Measurements from ENCODE around the gene PDK4.

DNA sequence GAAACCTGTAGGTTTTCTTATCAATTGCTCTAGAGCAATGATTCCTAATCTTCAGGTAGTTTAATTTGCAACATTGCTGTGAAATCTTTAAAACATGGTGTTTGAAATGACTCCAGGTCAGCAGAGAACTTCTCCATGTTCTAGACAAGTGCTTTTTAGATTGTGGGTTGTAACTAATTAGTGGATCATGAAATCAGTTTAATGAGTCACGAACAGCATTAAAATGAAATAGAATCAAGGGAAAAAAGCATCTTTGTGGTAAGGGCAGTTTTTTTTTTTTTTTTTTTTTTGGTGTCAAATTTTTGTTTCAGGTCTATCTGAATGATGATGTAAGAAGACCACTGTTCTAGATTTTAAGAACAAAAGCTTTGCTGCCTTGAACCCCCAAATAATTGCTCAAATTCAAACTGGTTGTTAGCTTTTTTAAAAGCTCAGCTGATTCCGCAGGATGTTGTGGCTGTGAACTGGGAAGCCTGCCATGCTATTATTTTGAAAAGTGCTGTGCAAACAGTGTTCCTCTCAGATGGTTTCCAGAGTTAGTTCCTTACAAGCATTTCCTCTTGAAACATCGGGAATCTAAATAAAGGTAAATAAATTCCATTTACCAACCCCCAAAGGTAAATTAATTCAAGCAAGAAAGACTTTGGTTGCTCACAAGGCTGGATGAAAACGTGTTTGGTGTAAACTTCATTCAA lies 13.1 kb upstream of the PDK4 start:
- TF ChIP-seq, protein P1, sequence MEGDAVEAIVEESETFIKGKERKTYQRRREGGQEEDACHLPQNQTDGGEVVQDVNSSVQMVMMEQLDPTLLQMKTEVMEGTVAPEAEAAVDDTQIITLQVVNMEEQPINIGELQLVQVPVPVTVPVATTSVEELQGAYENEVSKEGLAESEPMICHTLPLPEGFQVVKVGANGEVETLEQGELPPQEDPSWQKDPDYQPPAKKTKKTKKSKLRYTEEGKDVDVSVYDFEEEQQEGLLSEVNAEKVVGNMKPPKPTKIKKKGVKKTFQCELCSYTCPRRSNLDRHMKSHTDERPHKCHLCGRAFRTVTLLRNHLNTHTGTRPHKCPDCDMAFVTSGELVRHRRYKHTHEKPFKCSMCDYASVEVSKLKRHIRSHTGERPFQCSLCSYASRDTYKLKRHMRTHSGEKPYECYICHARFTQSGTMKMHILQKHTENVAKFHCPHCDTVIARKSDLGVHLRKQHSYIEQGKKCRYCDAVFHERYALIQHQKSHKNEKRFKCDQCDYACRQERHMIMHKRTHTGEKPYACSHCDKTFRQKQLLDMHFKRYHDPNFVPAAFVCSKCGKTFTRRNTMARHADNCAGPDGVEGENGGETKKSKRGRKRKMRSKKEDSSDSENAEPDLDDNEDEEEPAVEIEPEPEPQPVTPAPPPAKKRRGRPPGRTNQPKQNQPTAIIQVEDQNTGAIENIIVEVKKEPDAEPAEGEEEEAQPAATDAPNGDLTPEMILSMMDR (IDR thresholded peaks at IDR 0.05): no peak
- TF ChIP-seq POLR2A (IDR thresholded peaks at IDR 0.05) (peak in 1 of 2 donors; percentile 15), POLR2AphosphoS5 (IDR thresholded peaks at IDR 0.05) (no peak)
